ENCODE measurements around the gene TXNRD3.

DNA sequence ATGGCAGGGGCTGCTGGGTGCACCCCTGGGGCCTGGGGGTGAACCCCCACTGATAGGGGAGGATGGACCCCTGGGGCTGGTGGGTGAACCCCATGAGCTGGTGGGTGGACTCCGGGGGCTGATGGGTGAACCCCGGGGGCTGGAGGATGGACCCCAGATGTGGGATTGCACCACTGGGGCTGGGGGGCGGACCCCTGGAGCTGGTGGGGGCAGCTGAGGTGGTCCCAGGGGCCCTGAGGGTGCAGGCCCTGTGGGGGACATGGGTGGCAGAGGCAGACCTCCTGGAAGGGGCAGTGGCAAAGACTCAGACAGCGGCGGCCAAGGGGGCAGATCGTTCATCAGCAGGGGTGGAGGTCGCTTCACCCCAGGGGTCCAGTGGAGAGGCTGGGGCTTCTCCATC lies 17.4 kb upstream of the TXNRD3 start:
- TF ChIP-seq, protein P1, sequence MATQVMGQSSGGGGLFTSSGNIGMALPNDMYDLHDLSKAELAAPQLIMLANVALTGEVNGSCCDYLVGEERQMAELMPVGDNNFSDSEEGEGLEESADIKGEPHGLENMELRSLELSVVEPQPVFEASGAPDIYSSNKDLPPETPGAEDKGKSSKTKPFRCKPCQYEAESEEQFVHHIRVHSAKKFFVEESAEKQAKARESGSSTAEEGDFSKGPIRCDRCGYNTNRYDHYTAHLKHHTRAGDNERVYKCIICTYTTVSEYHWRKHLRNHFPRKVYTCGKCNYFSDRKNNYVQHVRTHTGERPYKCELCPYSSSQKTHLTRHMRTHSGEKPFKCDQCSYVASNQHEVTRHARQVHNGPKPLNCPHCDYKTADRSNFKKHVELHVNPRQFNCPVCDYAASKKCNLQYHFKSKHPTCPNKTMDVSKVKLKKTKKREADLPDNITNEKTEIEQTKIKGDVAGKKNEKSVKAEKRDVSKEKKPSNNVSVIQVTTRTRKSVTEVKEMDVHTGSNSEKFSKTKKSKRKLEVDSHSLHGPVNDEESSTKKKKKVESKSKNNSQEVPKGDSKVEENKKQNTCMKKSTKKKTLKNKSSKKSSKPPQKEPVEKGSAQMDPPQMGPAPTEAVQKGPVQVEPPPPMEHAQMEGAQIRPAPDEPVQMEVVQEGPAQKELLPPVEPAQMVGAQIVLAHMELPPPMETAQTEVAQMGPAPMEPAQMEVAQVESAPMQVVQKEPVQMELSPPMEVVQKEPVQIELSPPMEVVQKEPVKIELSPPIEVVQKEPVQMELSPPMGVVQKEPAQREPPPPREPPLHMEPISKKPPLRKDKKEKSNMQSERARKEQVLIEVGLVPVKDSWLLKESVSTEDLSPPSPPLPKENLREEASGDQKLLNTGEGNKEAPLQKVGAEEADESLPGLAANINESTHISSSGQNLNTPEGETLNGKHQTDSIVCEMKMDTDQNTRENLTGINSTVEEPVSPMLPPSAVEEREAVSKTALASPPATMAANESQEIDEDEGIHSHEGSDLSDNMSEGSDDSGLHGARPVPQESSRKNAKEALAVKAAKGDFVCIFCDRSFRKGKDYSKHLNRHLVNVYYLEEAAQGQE (IDR thresholded peaks at IDR 0.05) = no peak
- TF ChIP-seq, protein P2, sequence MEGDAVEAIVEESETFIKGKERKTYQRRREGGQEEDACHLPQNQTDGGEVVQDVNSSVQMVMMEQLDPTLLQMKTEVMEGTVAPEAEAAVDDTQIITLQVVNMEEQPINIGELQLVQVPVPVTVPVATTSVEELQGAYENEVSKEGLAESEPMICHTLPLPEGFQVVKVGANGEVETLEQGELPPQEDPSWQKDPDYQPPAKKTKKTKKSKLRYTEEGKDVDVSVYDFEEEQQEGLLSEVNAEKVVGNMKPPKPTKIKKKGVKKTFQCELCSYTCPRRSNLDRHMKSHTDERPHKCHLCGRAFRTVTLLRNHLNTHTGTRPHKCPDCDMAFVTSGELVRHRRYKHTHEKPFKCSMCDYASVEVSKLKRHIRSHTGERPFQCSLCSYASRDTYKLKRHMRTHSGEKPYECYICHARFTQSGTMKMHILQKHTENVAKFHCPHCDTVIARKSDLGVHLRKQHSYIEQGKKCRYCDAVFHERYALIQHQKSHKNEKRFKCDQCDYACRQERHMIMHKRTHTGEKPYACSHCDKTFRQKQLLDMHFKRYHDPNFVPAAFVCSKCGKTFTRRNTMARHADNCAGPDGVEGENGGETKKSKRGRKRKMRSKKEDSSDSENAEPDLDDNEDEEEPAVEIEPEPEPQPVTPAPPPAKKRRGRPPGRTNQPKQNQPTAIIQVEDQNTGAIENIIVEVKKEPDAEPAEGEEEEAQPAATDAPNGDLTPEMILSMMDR (IDR thresholded peaks at IDR 0.05; ENCODE audit: low read depth, low read length, missing input control) = no peak
- TF ChIP-seq EGR1 (IDR thresholded peaks at IDR 0.05; ENCODE audit: low read depth in 2 of 2) = no peak
- no peak for TF ChIP-seq JUND (IDR thresholded peaks at IDR 0.05)

Data from liver (tissue), 3 donors.